ENCODE measurements around the gene MTMR6.

MTMR6 gene

GRCh38 chr13:25288966-25289365, 1.7 kb upstream of the MTMR6 start:
- H2AFZ ChIP-seq (ENCODE audit: low read depth, low read length, severe bottlenecking), result no peak overlapping the region
- no peaks in the 10 kb centered on the region for H4K20me1 ChIP-seq (ENCODE audit: low read depth, low read length)
- no peaks in the 10 kb centered on the region for H3K27me3 ChIP-seq (ENCODE audit: low read length)
- no peaks in the 10 kb centered on the region for H3K9me3 ChIP-seq (ENCODE audit: insufficient read depth, low read length)
- H3K79me2 ChIP-seq (ENCODE audit: insufficient read depth, low read length), result peaks cover 25% of the 10 kb centered on the region
- H3K9ac ChIP-seq (ENCODE audit: low read length), result no peak overlapping the region
- no peak overlapping the region for H3K4me3 ChIP-seq (ENCODE audit: insufficient read depth, low read length, poor library complexity, severe bottlenecking)
- H3K27ac ChIP-seq (ENCODE audit: low read depth, low read length), result no peak overlapping the region
- H3K9me2 ChIP-seq (replicated peaks; ENCODE audit: insufficient read depth, low read length), result no peaks in the 10 kb centered on the region
- no peak overlapping the region for H3K4me2 ChIP-seq (ENCODE audit: low read depth, low read length, poor library complexity, severe bottlenecking)
- peaks cover 6% of the 10 kb centered on the region; the same call in 1 of the 2 replicates for H3F3A ChIP-seq (ENCODE audit: insufficient read depth)
- TF ChIP-seq EZH2phosphoT487 (conservative IDR thresholded peaks at IDR 0.05; ENCODE audit: low read length) (no peak), CTCF (IDR thresholded peaks at IDR 0.05; ENCODE audit: insufficient read depth, low read length, poor library complexity, severe bottlenecking) (no peak)
- H3K36me3 ChIP-seq (ENCODE audit: low read length), result no peaks in the 10 kb centered on the region

GRCh38 chr13:25286308-25286968, 850 bp downstream of the MTMR6 start:
- H3K9me3 ChIP-seq (ENCODE audit: insufficient read depth, low read length), result no peaks in the 10 kb centered on the region
- H3K36me3 ChIP-seq (ENCODE audit: low read length), result no peaks in the 10 kb centered on the region
- peak overlapping the region; percentile 68 for H3K4me3 ChIP-seq (ENCODE audit: insufficient read depth, low read length, poor library complexity, severe bottlenecking)
- TF ChIP-seq CTCF (IDR thresholded peaks at IDR 0.05; ENCODE audit: insufficient read depth, low read length, poor library complexity, severe bottlenecking), result no peak
- TF ChIP-seq EZH2phosphoT487 (conservative IDR thresholded peaks at IDR 0.05; ENCODE audit: low read length), result no peak
- H3K9me2 ChIP-seq (replicated peaks; ENCODE audit: insufficient read depth, low read length), result no peaks in the 10 kb centered on the region
- H2AFZ ChIP-seq (ENCODE audit: low read depth, low read length, severe bottlenecking), result peak overlapping the region; percentile 45
- peak overlapping the region; percentile 64 for H3K4me2 ChIP-seq (ENCODE audit: low read depth, low read length, poor library complexity, severe bottlenecking)
- peaks cover 6% of the 10 kb centered on the region; the same call in 1 of the 2 replicates for H3F3A ChIP-seq (ENCODE audit: insufficient read depth)
- H3K27ac ChIP-seq (ENCODE audit: low read depth, low read length), result peak overlapping the region; percentile 84
- peaks cover 47% of the 10 kb centered on the region for H3K79me2 ChIP-seq (ENCODE audit: insufficient read depth, low read length)
- no peaks in the 10 kb centered on the region for H3K27me3 ChIP-seq (ENCODE audit: low read length)
- H3K9ac ChIP-seq (ENCODE audit: low read length), result peak overlapping the region; percentile 85
- no peaks in the 10 kb centered on the region; the same call in 1 of the 2 replicates for H4K20me1 ChIP-seq (ENCODE audit: low read depth, low read length)

GRCh38 chr13:25281935-25282332, 5.4 kb downstream of the MTMR6 start:
- peaks cover 86% of the 10 kb centered on the region for H3K79me2 ChIP-seq (ENCODE audit: insufficient read depth, low read length)

More at GRCh38 chr13:25281935-25282332, 5.4 kb downstream of the MTMR6 start:
- Histone ChIP-seq H3K9ac (ENCODE audit: low read length) (no peak overlapping the region), H3K4me2 (ENCODE audit: low read depth, low read length, poor library complexity, severe bottlenecking) (no peak overlapping the region), H3K9me3 (ENCODE audit: insufficient read depth, low read length) (no peaks in the 10 kb centered on the region), H3K27ac (ENCODE audit: low read depth, low read length) (no peak overlapping the region), H4K20me1 (ENCODE audit: low read depth, low read length) (no peaks in the 10 kb centered on the region; the same call in 1 of the 2 replicates), H3F3A (ENCODE audit: insufficient read depth) (0 out of 2 replicates have a peak, but pooled peaks cover 6% of the 10 kb centered on the region), H3K4me3 (ENCODE audit: insufficient read depth, low read length, poor library complexity, severe bottlenecking) (no peak overlapping the region), H3K9me2 (replicated peaks; ENCODE audit: insufficient read depth, low read length) (no peaks in the 10 kb centered on the region), H2AFZ (ENCODE audit: low read depth, low read length, severe bottlenecking) (no peak overlapping the region), H3K36me3 (ENCODE audit: low read length) (no peaks in the 10 kb centered on the region), H3K27me3 (ENCODE audit: low read length) (no peaks in the 10 kb centered on the region)
- TF ChIP-seq EZH2phosphoT487 (conservative IDR thresholded peaks at IDR 0.05; ENCODE audit: low read length), result no peak
- no peak for TF ChIP-seq CTCF (IDR thresholded peaks at IDR 0.05; ENCODE audit: insufficient read depth, low read length, poor library complexity, severe bottlenecking)
